ENCODE results near the gene FGFBP3.

FGFBP3 gene, protein sequence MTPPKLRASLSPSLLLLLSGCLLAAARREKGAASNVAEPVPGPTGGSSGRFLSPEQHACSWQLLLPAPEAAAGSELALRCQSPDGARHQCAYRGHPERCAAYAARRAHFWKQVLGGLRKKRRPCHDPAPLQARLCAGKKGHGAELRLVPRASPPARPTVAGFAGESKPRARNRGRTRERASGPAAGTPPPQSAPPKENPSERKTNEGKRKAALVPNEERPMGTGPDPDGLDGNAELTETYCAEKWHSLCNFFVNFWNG

DNA sequence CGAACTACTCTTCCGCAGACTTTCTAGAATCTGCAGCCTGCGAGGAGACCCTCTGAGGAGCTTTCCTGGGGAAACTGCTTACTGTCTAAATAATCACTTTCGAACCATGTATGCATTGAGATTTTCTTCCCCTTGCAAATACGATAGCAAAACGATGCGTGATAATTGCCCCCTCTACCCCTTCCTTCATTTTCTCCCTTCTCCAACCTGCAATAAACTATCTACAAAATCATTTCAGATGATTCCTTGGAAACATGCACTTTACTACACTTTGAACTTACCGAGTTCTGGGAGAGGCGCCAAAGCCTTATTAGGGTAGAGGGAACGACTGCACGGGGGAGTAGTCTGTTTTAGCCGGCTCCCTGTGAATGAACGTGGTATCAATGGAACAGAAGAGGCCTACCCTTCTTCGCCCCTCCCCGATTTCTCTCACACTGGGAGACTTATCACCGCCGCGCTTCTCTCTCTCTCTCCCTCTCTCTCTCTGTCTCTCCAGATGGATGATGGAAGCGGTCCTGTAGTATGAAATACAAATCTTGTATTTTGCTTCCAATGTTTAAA, at the start of gene FGFBP3:
Gene FGFBP3, minus strand, starts transcription at position 370 of the 561 bp plus-strand sequence. CDS start 517 bp downstream, outside the sequence.
- peak within 1 kb of the TSS; percentile 68 for H3K4me3 ChIP-seq (ENCODE audit: low read depth, low read length)
- peak; percentile 48 for DNase-seq (ENCODE audit: low read depth)
- TF ChIP-seq, protein P1, sequence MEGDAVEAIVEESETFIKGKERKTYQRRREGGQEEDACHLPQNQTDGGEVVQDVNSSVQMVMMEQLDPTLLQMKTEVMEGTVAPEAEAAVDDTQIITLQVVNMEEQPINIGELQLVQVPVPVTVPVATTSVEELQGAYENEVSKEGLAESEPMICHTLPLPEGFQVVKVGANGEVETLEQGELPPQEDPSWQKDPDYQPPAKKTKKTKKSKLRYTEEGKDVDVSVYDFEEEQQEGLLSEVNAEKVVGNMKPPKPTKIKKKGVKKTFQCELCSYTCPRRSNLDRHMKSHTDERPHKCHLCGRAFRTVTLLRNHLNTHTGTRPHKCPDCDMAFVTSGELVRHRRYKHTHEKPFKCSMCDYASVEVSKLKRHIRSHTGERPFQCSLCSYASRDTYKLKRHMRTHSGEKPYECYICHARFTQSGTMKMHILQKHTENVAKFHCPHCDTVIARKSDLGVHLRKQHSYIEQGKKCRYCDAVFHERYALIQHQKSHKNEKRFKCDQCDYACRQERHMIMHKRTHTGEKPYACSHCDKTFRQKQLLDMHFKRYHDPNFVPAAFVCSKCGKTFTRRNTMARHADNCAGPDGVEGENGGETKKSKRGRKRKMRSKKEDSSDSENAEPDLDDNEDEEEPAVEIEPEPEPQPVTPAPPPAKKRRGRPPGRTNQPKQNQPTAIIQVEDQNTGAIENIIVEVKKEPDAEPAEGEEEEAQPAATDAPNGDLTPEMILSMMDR (conservative IDR thresholded peaks at IDR 0.05; ENCODE audit: low read depth, low read length), result no peak

DNA sequence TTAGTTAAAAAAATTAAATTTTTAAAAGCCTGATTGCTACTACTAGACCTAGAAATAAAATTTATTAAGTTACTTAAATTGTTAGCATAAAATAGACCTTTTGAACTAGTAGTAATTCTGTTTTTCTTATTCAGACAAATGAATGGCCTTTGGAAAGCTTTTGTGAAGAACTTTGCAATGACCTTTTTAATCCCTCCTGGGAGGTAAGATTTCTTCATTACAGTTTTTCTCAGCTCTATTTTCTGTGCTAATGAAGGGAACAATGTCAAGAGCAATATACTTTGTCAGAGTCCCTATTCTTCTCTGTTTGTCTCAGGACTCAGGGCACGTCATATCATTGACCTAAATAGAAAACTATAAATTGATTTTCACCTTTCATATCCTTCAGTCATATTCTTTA, 47.8 kb upstream of the FGFBP3 start:
- DNase-seq (ENCODE audit: low read depth), result no peak
- TF ChIP-seq, protein P1 (conservative IDR thresholded peaks at IDR 0.05; ENCODE audit: low read depth, low read length), result no peak
- no peak overlapping the region for H3K4me3 ChIP-seq (ENCODE audit: low read depth, low read length)

DNA sequence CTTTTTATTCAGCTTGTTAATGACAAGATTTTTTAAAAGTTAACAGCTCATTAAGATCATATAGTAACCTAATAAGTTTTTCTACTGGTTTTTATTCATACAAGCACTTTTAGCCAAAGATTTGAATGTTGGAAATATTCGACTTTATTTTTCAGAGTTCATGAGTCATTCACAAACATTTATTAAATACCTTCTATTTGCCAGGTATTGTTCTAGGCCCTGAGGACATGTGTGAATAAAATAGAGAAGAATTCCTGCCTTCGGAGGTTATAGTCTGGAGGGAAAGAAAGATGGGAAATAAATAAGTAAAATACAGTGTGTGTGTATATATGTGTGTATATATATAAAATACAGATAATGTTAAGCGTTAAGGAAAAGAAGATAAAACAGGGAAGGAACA, 45.8 kb upstream of the FGFBP3 start:
- DNase-seq (ENCODE audit: low read depth), result no peak
- H3K4me3 ChIP-seq (ENCODE audit: low read depth, low read length), result no peak overlapping the region
- TF ChIP-seq, protein P1 (conservative IDR thresholded peaks at IDR 0.05; ENCODE audit: low read depth, low read length), result no peak

DNA sequence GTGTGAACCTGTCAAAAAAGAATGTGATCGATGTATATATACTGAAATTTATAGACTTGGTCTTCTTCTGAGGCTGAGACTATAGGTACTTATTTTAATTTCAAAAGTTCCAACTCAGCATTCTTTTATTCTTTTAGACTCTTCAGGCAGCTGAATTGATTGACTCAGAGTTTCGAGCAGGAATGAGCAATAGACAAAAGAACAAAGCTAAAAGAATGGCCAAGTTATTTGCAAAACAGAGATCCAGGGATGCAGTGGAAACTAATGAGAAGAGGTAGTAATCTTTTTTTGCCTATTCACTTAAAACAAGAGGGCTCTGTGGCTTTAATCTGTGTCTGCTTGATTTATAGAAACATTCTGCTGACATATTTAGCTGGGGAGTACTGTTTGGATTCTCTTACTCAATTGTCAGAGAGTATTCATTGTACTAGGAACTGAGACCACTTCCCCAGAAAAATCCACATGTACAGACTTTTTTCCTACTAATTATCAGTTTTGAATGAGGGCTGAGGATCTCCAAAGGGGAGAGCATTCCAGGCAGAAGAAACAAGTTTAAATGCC, 44.4 kb upstream of the FGFBP3 start:
- no peak for DNase-seq (ENCODE audit: low read depth)
- H3K4me3 ChIP-seq (ENCODE audit: low read depth, low read length), result no peak overlapping the region
- TF ChIP-seq, protein P1 (conservative IDR thresholded peaks at IDR 0.05; ENCODE audit: low read depth, low read length), result no peak

DNA sequence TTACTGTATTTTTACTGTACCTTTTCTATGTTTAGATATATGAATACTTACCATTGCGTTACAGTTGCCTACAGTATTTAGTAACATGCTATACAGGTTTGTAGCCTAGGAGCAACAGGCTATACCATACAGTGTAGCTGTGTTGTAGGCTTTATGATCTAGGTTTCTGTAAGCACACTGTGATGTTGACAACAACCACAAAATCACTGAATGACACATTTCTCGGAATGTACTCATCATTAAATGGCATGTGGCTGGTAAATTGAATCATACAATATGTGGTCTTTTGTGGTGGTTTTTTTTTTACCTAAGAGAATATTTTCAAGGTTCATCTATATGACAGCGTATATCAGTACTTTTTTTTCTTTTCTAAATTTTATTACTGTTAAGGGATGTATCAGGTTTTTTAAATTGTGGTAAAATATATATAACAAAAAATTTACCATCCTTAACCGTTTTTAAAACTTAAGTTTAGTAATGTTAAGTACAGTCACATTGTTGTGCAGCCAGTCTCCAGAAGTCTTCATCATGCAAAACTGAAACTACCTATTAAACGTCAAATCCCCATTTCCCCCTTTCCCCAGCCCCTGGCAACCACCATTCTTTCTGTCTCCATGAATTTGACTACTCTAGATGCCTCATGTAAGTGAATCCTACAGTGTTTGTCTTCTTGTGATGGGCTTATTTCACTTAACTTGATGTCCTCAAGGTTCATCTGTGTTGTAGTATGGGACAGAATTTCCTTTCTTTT, 35.8 kb upstream of the FGFBP3 start:
- H3K4me3 ChIP-seq (ENCODE audit: low read depth, low read length), result no peak overlapping the region
- DNase-seq (ENCODE audit: low read depth), result peak; percentile 39
- TF ChIP-seq, protein P1 (conservative IDR thresholded peaks at IDR 0.05; ENCODE audit: low read depth, low read length), result no peak

DNA sequence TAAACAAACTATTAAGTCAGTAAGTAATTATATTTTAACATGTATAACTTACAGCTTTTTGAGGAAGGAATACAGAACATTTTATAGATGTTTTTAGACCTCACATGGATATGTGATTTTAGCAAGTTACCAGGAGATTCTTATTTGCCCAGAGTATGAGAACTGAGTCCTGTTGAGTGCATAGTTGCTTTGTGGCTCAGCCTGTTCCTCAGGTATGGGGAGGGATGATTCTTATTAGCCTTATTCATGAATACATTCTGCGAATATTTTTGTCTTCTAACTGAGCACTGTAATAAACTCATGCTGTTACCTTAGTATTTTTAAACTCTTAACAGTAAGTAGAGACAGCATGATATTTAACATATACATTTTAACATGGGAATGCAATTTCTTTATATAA, 32.1 kb upstream of the FGFBP3 start:
- no peak for DNase-seq (ENCODE audit: low read depth)
- TF ChIP-seq, protein P1 (conservative IDR thresholded peaks at IDR 0.05; ENCODE audit: low read depth, low read length), result no peak
- H3K4me3 ChIP-seq (ENCODE audit: low read depth, low read length), result no peak overlapping the region

Data from choroid plexus epithelial cell (primary cell).